Measurements from ENCODE around the gene CRLF2. TPM values are rescaled to one million over a fixed set of nuclear protein-coding genes. Genes with fewer than 3 reads are reported as not detected.
"Not testable (repeated sequence)": the region's sequence is repeated elsewhere in the genome, so short reads cannot be mapped to it uniquely, and the experiment has no call there.

CRLF2 gene
- total RNA-seq, 1 donor from 2014 or later = not detected

- H3K4me3 Mint-ChIP-seq = peak overlapping the region; percentile 58
- peak in 1 of 2 experiments; percentile 42 for DNase-seq (ENCODE audit: low spot score in 2 of 2, unreplicated experiment in 2 of 2)
- no peak for TF ChIP-seq CTCF (IDR thresholded peaks at IDR 0.05; ENCODE audit: unreplicated experiment)
- peaks cover 11% of the 10 kb centered on the region for H3K36me3 Mint-ChIP-seq
- H3K27me3 Mint-ChIP-seq (ENCODE audit: low read depth) = peaks cover 1% of the 10 kb centered on the region
- peak overlapping the region; percentile 89 for H3K27ac Mint-ChIP-seq
- peaks cover 19% of the 10 kb centered on the region for H3K9me3 Mint-ChIP-seq
- peaks cover 18% of the 10 kb centered on the region for H3K4me1 Mint-ChIP-seq
Observed at GRCh38 chrX:1248331-1249061, 36.0 kb upstream of the CRLF2 start.

GRCh38 chrX:1246816-1247215 lies 34.4 kb upstream of the CRLF2 start:
- H3K27me3 Mint-ChIP-seq (ENCODE audit: low read depth) = peaks cover 1% of the 10 kb centered on the region
- H3K9me3 Mint-ChIP-seq = peaks cover 11% of the 10 kb centered on the region
- H3K4me1 Mint-ChIP-seq = peaks cover 20% of the 10 kb centered on the region
- H3K36me3 Mint-ChIP-seq = no peaks in the 10 kb centered on the region
- TF ChIP-seq CTCF (IDR thresholded peaks at IDR 0.05; ENCODE audit: unreplicated experiment) = peak; percentile 97
- peak overlapping the region; percentile 81 for H3K27ac Mint-ChIP-seq
- no peak overlapping the region for H3K4me3 Mint-ChIP-seq
- peak; percentile 32 to 87 for DNase-seq (ENCODE audit: low spot score in 2 of 2, unreplicated experiment in 2 of 2)

GRCh38 chrX:1244164-1245076 lies 32.0 kb upstream of the CRLF2 start:
- Mint-ChIP-seq H3K27me3 (ENCODE audit: low read depth) (peaks cover 1% of the 10 kb centered on the region), H3K4me1 (peaks cover 15% of the 10 kb centered on the region), H3K4me3 (no peak overlapping the region), H3K27ac (peak overlapping the region; percentile 34), H3K36me3 (no peaks in the 10 kb centered on the region), H3K9me3 (no peaks in the 10 kb centered on the region)
- no peak for TF ChIP-seq CTCF (IDR thresholded peaks at IDR 0.05; ENCODE audit: unreplicated experiment)
- no peak for DNase-seq (ENCODE audit: low spot score in 2 of 2, unreplicated experiment in 2 of 2)

- Mint-ChIP-seq H3K27me3 (ENCODE audit: low read depth) (peaks cover 1% of the 10 kb centered on the region), H3K9me3 (no peaks in the 10 kb centered on the region), H3K27ac (peak overlapping the region; percentile 83), H3K36me3 (no peaks in the 10 kb centered on the region), H3K4me3 (no peak overlapping the region), H3K4me1 (peaks cover 6% of the 10 kb centered on the region)
- DNase-seq (ENCODE audit: low spot score in 2 of 2, unreplicated experiment in 2 of 2) = no peak
- TF ChIP-seq CTCF (IDR thresholded peaks at IDR 0.05; ENCODE audit: unreplicated experiment) = no peak
Observed at GRCh38 chrX:1242891-1243402, 30.5 kb upstream of the CRLF2 start.

GRCh38 chrX:1240551-1240950 lies 28.1 kb upstream of the CRLF2 start:
- H3K9me3 Mint-ChIP-seq; H3K4me1 Mint-ChIP-seq; H3K27me3 Mint-ChIP-seq (ENCODE audit: low read depth); H3K36me3 Mint-ChIP-seq; DNase-seq (ENCODE audit: low spot score in 2 of 2, unreplicated experiment in 2 of 2); H3K27ac Mint-ChIP-seq; H3K4me3 Mint-ChIP-seq: not testable (repeated sequence)
